Neuronal stem cell (in vitro differentiated cells): ENCODE data around the gene FN3K. TPM values are rescaled to one million over a fixed set of nuclear protein-coding genes. Genes with fewer than 3 reads are reported as not detected.

ENCODE experiments used
- DNase-seq: peaks from one replicate; pipeline ENCODE4 v3.0.0-alpha.2; 2013; ENCODE audit warnings: low spot score
- H2AFZ ChIP-seq: one replicate; pipeline ENCODE4 v1.6.1; 2013; ENCODE audit warnings: mild to moderate bottlenecking, low read length, inconsistent platforms
- H2AK5ac ChIP-seq: 2 replicates; pipeline ENCODE4 v1.6.1; 2013; ENCODE audit warnings: low read depth, mild to moderate bottlenecking, inconsistent platforms, low read length, moderate library complexity, mixed read lengths
- H2BK120ac ChIP-seq: 2 replicates; pipeline ENCODE4 v1.6.1; 2013; ENCODE audit warnings: low read depth, mild to moderate bottlenecking, inconsistent platforms, low read length, moderate library complexity, mixed read lengths
- H2BK12ac ChIP-seq: one replicate; pipeline ENCODE4 v1.6.1; 2013; ENCODE audit warnings: low read length, inconsistent platforms
- H2BK15ac ChIP-seq: 2 replicates; pipeline ENCODE4 v1.6.1; 2013; ENCODE audit warnings: mild to moderate bottlenecking, low read length, inconsistent platforms, mixed read lengths
- H2BK5ac ChIP-seq: one replicate; pipeline ENCODE4 v1.6.1; 2013; ENCODE audit warnings: inconsistent platforms, mild to moderate bottlenecking, low read length, moderate library complexity
- H3K14ac ChIP-seq: one replicate; pipeline ENCODE4 v1.6.1; 2013; ENCODE audit warnings: low read length, inconsistent platforms
- H3K18ac ChIP-seq: 2 replicates; pipeline ENCODE4 v1.6.1; 2013; ENCODE audit warnings: low read length, inconsistent platforms
- H3K23ac ChIP-seq: 2 replicates; pipeline ENCODE4 v1.6.1; 2013; ENCODE audit warnings: low read depth, mild to moderate bottlenecking, mixed read lengths, low read length, inconsistent platforms; ENCODE audit not compliant: poor library complexity
- H3K27ac ChIP-seq: replicated peaks from 3 replicates; pipeline ENCODE4 v1.5.1; 2013; ENCODE audit warnings: low read length, inconsistent platforms
- H3K27me3 ChIP-seq, 3 experiments: 2 replicates each; pipeline ENCODE4 v1.6.1; 2013; ENCODE audit warnings: low read length in 3 of 3, mild to moderate bottlenecking in 2 of 3, inconsistent platforms in 1 of 3, low read depth in 1 of 3, mixed read lengths in 1 of 3, moderate library complexity in 1 of 3; ENCODE audit not compliant: control insufficient read depth in 3 of 3, insufficient read depth in 3 of 3
- H3K36me3 ChIP-seq, 2 donors: replicated peaks in 1 of 2; 2 replicates each; pipeline ENCODE4 v1.6.1; 2013; ENCODE audit warnings: low read length in 2 of 2; ENCODE audit not compliant: control insufficient read depth in 2 of 2, insufficient read depth in 2 of 2
- H3K4ac ChIP-seq: 2 replicates; pipeline ENCODE4 v1.6.1; 2013; ENCODE audit warnings: inconsistent platforms, mild to moderate bottlenecking, low read length, moderate library complexity
- H3K4me1 ChIP-seq, 2 donors: 1 replicate in 1 of 2; 2 replicates in 1 of 2; pipeline ENCODE4 v1.6.1; 2013; ENCODE audit warnings: low read length in 2 of 2, low read depth in 1 of 2; ENCODE audit not compliant: control insufficient read depth in 2 of 2, insufficient read depth in 1 of 2
- H3K4me2 ChIP-seq: one replicate; pipeline ENCODE4 v1.6.1; 2013; ENCODE audit warnings: mild to moderate bottlenecking, low read length, inconsistent platforms; ENCODE audit not compliant: insufficient read depth, poor library complexity, severe bottlenecking
- H3K4me3 ChIP-seq, 2 donors: 2 replicates each; pipeline ENCODE4 v1.5.1; 2013; ENCODE audit warnings: low read length in 2 of 2, mild to moderate bottlenecking in 2 of 2, inconsistent platforms in 1 of 2, moderate library complexity in 1 of 2
- H3K79me1 ChIP-seq: one replicate; pipeline ENCODE4 v1.6.1; 2013; ENCODE audit warnings: low read depth, mild to moderate bottlenecking, inconsistent platforms, low read length, moderate library complexity
- H3K9ac ChIP-seq: one replicate; pipeline ENCODE4 v1.6.1; 2013; ENCODE audit warnings: mild to moderate bottlenecking, low read depth, low read length, inconsistent platforms; ENCODE audit not compliant: poor library complexity
- H3K9me3 ChIP-seq, 2 donors: replicated peaks in 1 of 2; 2 replicates each; pipeline versions ENCODE3 to v1.6.1; 2013; ENCODE audit warnings: low read length in 2 of 2, mild to moderate bottlenecking in 2 of 2, inconsistent platforms in 1 of 2, low read depth in 1 of 2, mixed read lengths in 1 of 2, moderate library complexity in 1 of 2; ENCODE audit not compliant: control insufficient read depth in 2 of 2, insufficient read depth in 1 of 2
- H4K8ac ChIP-seq: one replicate; pipeline ENCODE4 v1.6.1; 2013; ENCODE audit warnings: low read depth, mild to moderate bottlenecking, inconsistent platforms, low read length, moderate library complexity
- H4K91ac ChIP-seq: one replicate; pipeline ENCODE4 v1.6.1; 2013; ENCODE audit warnings: low read length, low read depth, mild to moderate bottlenecking, inconsistent platforms; ENCODE audit not compliant: poor library complexity
- WGBS, 2 donors: extraction: QIAGEN DNeasy Blood & Tissue Kit; methylation state at CpG; one replicate each; pipeline ENCODE4 v1.1.7; 2013; ENCODE audit warnings: missing lambda C conversion rate in 2 of 2, mixed read lengths in 1 of 2; ENCODE audit not compliant: insufficient read length in 2 of 2, insufficient replicate concordance in 1 of 2; ENCODE audit errors: extremely low coverage in 2 of 2; 5-methylcytosine and 5-hydroxymethylcytosine counted together
- polyA plus RNA-seq, 2 experiments: library from polyadenylated mRNA; stranded (reverse); fragments of 200-250 nt; gene quantifications; one replicate each; pipeline ENCODE4 v1.2.3, GENCODE V29; 2013

FN3K gene
- polyA plus RNA-seq (2013, experiment 1 of 2): 15.9 TPM
- polyA plus RNA-seq (2013, experiment 2 of 2): 17.0 TPM

DNA sequence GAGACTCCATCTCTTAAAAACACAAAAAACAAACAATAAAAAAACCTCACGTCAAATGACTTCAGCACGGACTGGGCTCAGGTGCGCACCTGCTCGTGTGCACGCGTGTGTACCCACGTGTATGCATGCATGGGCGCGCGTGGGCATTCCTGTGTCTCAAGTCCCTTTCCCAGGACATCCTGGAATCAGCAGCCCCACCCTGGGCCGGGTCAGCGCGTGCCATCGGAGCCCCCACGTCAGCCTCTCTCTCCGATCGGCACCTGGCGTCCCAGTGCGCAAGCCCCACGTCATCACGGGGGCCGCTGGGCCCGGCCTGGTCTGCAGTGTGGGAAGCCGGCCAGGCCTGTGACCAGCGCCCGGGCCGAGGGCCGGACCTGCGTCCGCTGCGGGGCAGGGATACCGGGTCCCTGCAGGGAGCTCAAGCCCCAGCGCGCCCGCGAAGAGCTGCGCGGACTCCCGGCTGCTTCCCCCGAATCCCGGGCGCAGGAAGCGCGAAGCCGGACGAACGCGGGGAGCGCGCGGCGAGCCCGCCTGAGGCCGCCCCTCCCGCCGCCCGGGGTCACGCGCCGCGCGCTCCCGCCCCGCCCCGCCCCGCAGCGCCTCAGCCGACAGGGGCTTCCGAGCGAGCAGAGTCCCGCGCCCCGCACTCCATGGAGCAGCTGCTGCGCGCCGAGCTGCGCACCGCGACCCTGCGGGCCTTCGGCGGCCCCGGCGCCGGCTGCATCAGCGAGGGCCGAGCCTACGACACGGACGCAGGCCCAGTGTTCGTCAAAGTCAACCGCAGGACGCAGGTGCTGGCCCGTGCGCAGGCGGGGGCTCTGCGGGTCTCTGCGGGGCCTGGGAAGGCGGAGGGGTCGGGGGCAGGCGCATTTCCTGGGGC is at the start of gene FN3K:
Gene FN3K (plus strand): TSS at position 629 of the 880 bp plus-strand sequence. CDS start 22 bp downstream, at position 651.
- peak within 1 kb of the TSS; percentile 95 for H3K23ac ChIP-seq
- peaks cover 12 to 17% of the 10 kb centered on the region in 2 donors for H3K9me3 ChIP-seq

DNA sequence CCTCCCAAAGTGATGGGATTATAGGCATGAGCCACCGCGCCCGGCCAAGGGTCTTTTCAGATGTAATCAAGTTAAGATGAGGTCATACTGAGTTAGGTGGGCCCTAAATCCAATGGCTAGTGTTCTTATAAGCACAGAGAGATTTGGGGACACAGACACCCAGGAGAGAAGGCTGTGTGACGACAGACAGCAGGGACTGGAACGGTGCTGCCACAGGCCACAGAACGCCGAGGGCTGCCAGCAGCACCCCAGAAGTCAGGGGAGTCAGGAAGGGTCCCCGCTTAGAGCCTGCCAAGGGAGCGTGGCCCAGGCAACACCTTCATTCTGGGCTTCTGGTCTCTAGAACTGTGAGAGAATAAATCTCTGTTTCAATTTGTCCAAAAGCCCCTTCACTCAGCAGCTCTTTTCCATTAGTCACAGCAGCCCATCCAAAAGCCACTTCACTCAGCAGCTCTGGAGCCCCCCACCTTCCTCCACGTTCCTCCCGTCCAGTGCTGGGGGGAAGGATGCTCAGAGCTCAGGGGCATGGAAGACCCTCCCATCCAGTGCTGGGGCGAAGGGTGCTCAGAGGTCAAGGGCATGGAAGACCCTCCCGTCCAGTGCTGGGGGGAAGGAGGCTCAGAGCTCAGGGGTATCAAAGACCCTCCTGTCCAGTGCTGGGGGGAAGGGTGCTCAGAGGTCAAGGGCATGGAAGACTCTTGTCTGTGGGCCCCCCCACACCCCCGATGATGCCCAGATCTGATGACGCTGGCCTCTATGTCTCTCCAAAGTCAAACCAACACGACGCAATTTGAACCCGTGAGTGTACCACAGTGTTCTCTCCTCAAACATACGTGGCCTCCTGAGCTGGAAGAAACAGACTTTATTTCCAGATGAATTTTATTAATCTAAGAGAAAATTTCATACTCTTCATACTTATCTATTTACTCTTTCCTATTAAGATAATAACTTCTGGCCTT is 48.8 kb upstream of the FN3K start:
- Histone ChIP-seq H2BK15ac (no peak overlapping the region), H3K36me3 (no peaks in the 10 kb centered on the region), H3K4me3 (no peak overlapping the region), H3K23ac (no peak overlapping the region), H3K18ac (no peak overlapping the region), H3K9me3 (peaks cover 2 to 6% of the 10 kb centered on the region in 2 donors), H4K8ac (no peak overlapping the region), H3K27me3 (no peaks in the 10 kb centered on the region), H2BK12ac (no peak overlapping the region), H3K4me2 (no peak overlapping the region), H3K14ac (no peak overlapping the region), H3K4ac (no peak overlapping the region), H4K91ac (no peak overlapping the region), H3K79me1 (no peaks in the 10 kb centered on the region), H2AFZ (no peak overlapping the region), H3K27ac (no peak overlapping the region), H3K4me1 (peaks cover 5 to 13% of the 10 kb centered on the region in 2 donors), H3K9ac (no peak overlapping the region), H2AK5ac (peak overlapping the region; percentile 92), H2BK120ac (no peak overlapping the region), H2BK5ac (no peak overlapping the region)
- DNase-seq: no peak
- no CpG with 5 or more reads among the region's 19 CpGs for WGBS, 2 donors

More for the DNA sequence above, at the start of gene FN3K:
- WGBS, 2 donors: no CpG with 5 or more reads among the region's 101 CpGs
- Histone ChIP-seq H2AK5ac (peak within 1 kb of the TSS; percentile 90), H3K4me2 (peak within 1 kb of the TSS; percentile 63), H2BK12ac (peak within 1 kb of the TSS; percentile 84), H2BK5ac (peak within 1 kb of the TSS; percentile 53), H3K36me3 (peaks cover 16 to 58% of the 10 kb centered on the region in 2 donors), H2AFZ (peak within 1 kb of the TSS; percentile 87), H3K9ac (peak within 1 kb of the TSS; percentile 95), H3K79me1 (peaks cover 5% of the 10 kb centered on the region), H3K4me1 (peaks cover 0 to 2% of the 10 kb centered on the region in 2 donors), H3K14ac (no peak within 1 kb of the TSS), H2BK120ac (peak within 1 kb of the TSS; percentile 87), H2BK15ac (peak within 1 kb of the TSS; percentile 65), H3K18ac (peak within 1 kb of the TSS; percentile 98), H4K8ac (peak within 1 kb of the TSS; percentile 82), H3K4me3 (peak within 1 kb of the TSS; percentile 59 to 94), H3K4ac (peak within 1 kb of the TSS; percentile 95), H3K27me3 (no peaks in the 10 kb centered on the region), H3K27ac (peak within 1 kb of the TSS; percentile 27), H4K91ac (peak within 1 kb of the TSS; percentile 72)
- peak; percentile 69 for DNase-seq

DNA sequence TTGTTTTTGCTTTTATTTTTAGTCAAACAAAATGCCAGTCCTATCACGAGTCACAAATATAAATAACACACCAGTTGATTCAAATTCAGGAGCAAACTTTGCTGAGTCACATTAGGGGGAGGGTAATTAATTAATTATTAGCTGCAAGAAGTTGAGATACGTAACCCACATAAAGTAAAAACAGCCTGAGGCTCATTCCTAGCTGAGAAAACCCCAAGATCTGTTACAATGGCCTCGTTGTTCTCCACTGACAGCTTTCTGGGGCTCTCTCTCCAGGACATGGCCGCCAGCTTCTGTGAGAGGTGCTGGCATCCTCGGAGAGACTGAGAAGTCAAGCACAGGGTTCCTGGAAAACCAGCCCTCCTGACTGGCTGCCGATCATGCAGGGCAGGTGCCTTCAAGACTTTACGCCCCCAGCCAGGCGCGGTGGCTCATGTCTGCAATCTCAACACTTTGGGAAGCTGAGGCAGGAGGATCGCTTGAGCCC is 48.0 kb upstream of the FN3K start:
- Histone ChIP-seq H3K18ac (no peak overlapping the region), H3K4me1 (peaks cover 5 to 14% of the 10 kb centered on the region in 2 donors), H3K36me3 (no peaks in the 10 kb centered on the region), H3K27ac (no peak overlapping the region), H2AFZ (no peak overlapping the region), H3K9me3 (no peaks in the 10 kb centered on the region), H3K4me2 (no peak overlapping the region), H3K4me3 (no peak overlapping the region), H2BK5ac (no peak overlapping the region), H3K14ac (no peak overlapping the region), H3K4ac (no peak overlapping the region), H3K79me1 (no peaks in the 10 kb centered on the region), H3K27me3 (no peaks in the 10 kb centered on the region), H3K23ac (no peak overlapping the region), H2AK5ac (no peak overlapping the region), H2BK12ac (no peak overlapping the region), H3K9ac (no peak overlapping the region), H4K91ac (no peak overlapping the region), H2BK15ac (no peak overlapping the region), H2BK120ac (no peak overlapping the region), H4K8ac (no peak overlapping the region)
- no peak for DNase-seq
- no CpG with 5 or more reads among the region's 10 CpGs for WGBS, 2 donors
